Measurements from ENCODE around the gene ESPL1. TPM values are rescaled to one million over a fixed set of nuclear protein-coding genes. Genes with fewer than 3 reads are reported as not detected.

ESPL1 gene
- polyA plus RNA-seq, 2 of the 4 experiments (the other 2 are of a cell fraction), result 10.0 to 16.5 TPM

- CTCF ChIA-PET, result interaction anchor here (0.6 to 13.0 kb wide), 16 partner anchors 9 to 1009 kb away, joined by 3 to 137 read pairs (median 4); a partner anchor contains a TSS
- Histone ChIP-seq H3K27ac (no peak overlapping the region), H3K4me2 (no peak overlapping the region), H3K4me3 (no peak overlapping the region), H3K9me3 (no peaks in the 10 kb centered on the region), H3K4me1 (no peaks in the 10 kb centered on the region)
- ATAC-seq (peak; percentile 24 to 41; a peak in 4 of 6 replicates), DNase-seq (ENCODE audit: low read depth in 1 of 2, low spot score in 1 of 2) (no peak), FAIRE-seq (no peak)
- POLR2A ChIA-PET, result no interaction called here
- WGBS (ENCODE audit: missing lambda C conversion rate), result 70% methylated on average over 11 of the region's 11 CpGs
- TF ChIP-seq FOSB (CRISPR knock-in tag; IDR thresholded peaks at IDR 0.05) (no peak), EP300 (IDR thresholded peaks at IDR 0.05) (no peak), ZSCAN20 (CRISPR knock-in tag; IDR thresholded peaks at IDR 0.05) (no peak), RCOR1 (IDR thresholded peaks at IDR 0.05; ENCODE audit: low read depth, low read length) (no peak), E2F6 (IDR thresholded peaks at IDR 0.05; ENCODE audit: borderline replicate concordance, low read depth) (no peak), MYC (IDR thresholded peaks at IDR 0.05; ENCODE audit: borderline replicate concordance, low read length) (no peak), SREBF2 (IDR thresholded peaks at IDR 0.05) (no peak), HMGXB4 (CRISPR knock-in tag; IDR thresholded peaks at IDR 0.05; ENCODE audit: borderline replicate concordance) (no peak), ATOH8 (CRISPR knock-in tag; IDR thresholded peaks at IDR 0.05; ENCODE audit: low read depth) (no peak), TP53 (CRISPR knock-in tag; IDR thresholded peaks at IDR 0.05) (no peak), CTCF (IDR thresholded peaks at IDR 0.05) (no peak), CHD2 (IDR thresholded peaks at IDR 0.05; ENCODE audit: low read length, partially characterized antibody) (no peak), TFCP2L1 (CRISPR knock-in tag; IDR thresholded peaks at IDR 0.05) (no peak), ESRRA (IDR thresholded peaks at IDR 0.05; ENCODE audit: borderline replicate concordance, low read length) (no peak), CHD4 (IDR thresholded peaks at IDR 0.05; ENCODE audit: borderline replicate concordance) (no peak), HES2 (IDR thresholded peaks at IDR 0.05) (no peak), HOXA7 (CRISPR knock-in tag; IDR thresholded peaks at IDR 0.05) (no peak), REST (IDR thresholded peaks at IDR 0.05) (no peak), HOXB5 (CRISPR knock-in tag; IDR thresholded peaks at IDR 0.05) (no peak), ELK1 (IDR thresholded peaks at IDR 0.05; ENCODE audit: low read depth, low read length) (no peak)
These were observed 26.3 kb upstream of the ESPL1 start for GRCh38 chr12:53241623-53242412.
